Measurements from ENCODE around the gene KRTAP5-6. TPM values are rescaled to one million over a fixed set of nuclear protein-coding genes. Genes with fewer than 3 reads are reported as not detected.

Gene KRTAP5-6
- total RNA-seq, 1 donor from 2014 or later: not detected

DNA sequence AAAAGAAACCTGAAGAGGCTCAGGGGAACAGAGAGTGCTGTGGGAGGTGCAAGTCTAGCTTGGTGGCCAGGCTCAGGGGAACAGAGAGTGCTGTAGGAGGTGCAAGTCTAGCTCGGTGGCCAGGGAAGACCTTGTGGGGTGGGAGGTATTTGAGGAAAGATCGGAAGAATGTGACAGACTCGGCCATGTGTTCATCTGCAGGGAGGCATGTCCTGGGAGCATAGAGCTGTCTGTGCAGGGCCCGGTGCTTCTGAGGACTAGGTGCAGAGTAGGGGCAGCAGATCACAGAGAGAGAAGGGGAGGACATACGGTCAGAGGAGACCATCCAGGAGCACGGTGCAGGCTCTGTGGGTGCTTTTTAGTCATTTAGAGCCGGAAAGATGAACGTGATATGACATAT lies 42.6 kb downstream of the KRTAP5-6 start:
- Histone ChIP-seq H3K27ac (no peak overlapping the region), H3K9me3 (peaks cover 5% of the 10 kb centered on the region), H3K4me3 (no peak overlapping the region), H3K36me3 (no peaks in the 10 kb centered on the region), H3K4me1 (no peaks in the 10 kb centered on the region), H3K27me3 (no peaks in the 10 kb centered on the region)
- DNase-seq (ENCODE audit: extremely low spot score in 2 of 2): no peak
- no peak for TF ChIP-seq POLR2A (IDR thresholded peaks at IDR 0.05)
- TF ChIP-seq, protein P1, sequence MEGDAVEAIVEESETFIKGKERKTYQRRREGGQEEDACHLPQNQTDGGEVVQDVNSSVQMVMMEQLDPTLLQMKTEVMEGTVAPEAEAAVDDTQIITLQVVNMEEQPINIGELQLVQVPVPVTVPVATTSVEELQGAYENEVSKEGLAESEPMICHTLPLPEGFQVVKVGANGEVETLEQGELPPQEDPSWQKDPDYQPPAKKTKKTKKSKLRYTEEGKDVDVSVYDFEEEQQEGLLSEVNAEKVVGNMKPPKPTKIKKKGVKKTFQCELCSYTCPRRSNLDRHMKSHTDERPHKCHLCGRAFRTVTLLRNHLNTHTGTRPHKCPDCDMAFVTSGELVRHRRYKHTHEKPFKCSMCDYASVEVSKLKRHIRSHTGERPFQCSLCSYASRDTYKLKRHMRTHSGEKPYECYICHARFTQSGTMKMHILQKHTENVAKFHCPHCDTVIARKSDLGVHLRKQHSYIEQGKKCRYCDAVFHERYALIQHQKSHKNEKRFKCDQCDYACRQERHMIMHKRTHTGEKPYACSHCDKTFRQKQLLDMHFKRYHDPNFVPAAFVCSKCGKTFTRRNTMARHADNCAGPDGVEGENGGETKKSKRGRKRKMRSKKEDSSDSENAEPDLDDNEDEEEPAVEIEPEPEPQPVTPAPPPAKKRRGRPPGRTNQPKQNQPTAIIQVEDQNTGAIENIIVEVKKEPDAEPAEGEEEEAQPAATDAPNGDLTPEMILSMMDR (IDR thresholded peaks at IDR 0.05): no peak
- TF ChIP-seq POLR2AphosphoS5 (IDR thresholded peaks at IDR 0.05; ENCODE audit: insufficient read depth in 1 of 2, low read depth in 1 of 2): no peak
- intact Hi-C loops (cut with DNase I): no loop called here

DNA sequence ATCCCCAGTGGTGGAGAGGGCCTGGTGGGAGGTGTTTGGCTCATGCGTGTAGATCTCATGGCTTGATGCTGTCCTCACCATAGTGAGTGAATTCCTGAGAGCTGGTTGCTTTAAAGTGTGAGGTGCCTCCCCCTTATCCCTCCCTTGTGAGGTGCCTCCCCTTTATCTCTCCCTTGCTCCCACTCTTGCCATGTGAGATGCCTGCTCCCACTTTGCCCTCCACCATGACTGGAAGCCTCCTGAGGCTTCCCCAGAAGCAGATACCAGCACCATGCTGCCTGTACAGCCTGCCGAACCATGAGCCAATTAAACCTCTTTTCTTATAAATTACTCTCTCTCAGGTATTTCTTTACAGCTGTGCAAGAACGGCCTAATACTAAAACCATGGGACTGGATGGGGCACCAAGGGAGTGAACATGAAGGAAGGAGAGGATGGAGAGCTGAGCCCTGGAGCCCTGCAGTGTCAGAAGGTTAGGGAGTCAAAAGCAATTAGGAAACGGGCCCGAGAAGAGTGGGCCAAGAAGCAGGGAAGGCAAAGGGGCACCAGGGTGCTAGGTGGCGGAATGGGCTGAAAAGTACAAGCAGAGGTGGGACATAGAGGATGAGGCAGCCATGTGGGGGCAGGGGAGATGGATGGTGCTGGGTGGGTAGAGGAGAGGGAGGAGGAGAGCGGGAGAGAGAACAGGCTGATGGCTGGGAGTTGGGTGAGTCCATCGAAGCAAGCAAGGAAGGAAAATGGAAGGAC lies 44.0 kb downstream of the KRTAP5-6 start:
- intact Hi-C loops (cut with DNase I): no loop called here
- no peak for TF ChIP-seq POLR2A (IDR thresholded peaks at IDR 0.05)
- TF ChIP-seq, protein P1 (IDR thresholded peaks at IDR 0.05): no peak
- TF ChIP-seq POLR2AphosphoS5 (IDR thresholded peaks at IDR 0.05; ENCODE audit: insufficient read depth in 1 of 2, low read depth in 1 of 2): no peak
- Histone ChIP-seq H3K27me3 (no peaks in the 10 kb centered on the region), H3K36me3 (no peaks in the 10 kb centered on the region), H3K9me3 (peaks cover 5% of the 10 kb centered on the region), H3K27ac (no peak overlapping the region), H3K4me1 (no peaks in the 10 kb centered on the region), H3K4me3 (no peak overlapping the region)
- no peak for DNase-seq (ENCODE audit: extremely low spot score in 2 of 2)

DNA sequence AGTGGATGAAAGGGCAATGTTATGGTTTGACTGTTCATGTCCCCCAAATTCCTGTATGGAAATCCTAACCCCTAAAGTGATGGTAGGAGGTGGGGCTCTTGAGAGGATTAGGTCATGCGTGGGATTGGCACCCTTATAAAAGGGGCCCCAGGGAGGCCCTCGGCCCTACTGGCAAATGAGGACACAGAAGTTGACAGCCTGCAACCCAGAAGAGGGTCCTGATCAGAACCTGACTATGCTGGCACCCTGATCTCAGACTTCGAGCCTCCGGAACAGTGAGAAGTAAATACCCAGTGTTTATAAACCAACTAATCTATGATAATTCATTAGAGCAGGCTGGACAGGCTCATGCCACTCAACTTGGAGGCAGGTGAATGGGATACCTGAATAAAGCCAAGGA lies 44.7 kb downstream of the KRTAP5-6 start:
- Histone ChIP-seq H3K36me3 (no peaks in the 10 kb centered on the region), H3K9me3 (peaks cover 2% of the 10 kb centered on the region), H3K4me3 (no peak overlapping the region), H3K27ac (no peak overlapping the region), H3K27me3 (no peaks in the 10 kb centered on the region), H3K4me1 (no peaks in the 10 kb centered on the region)
- intact Hi-C loops (cut with DNase I): no loop called here
- TF ChIP-seq POLR2A (IDR thresholded peaks at IDR 0.05) (no peak), POLR2AphosphoS5 (IDR thresholded peaks at IDR 0.05; ENCODE audit: insufficient read depth in 1 of 2, low read depth in 1 of 2) (no peak)
- TF ChIP-seq, protein P1 (IDR thresholded peaks at IDR 0.05): no peak
- no peak for DNase-seq (ENCODE audit: extremely low spot score in 2 of 2)

DNA sequence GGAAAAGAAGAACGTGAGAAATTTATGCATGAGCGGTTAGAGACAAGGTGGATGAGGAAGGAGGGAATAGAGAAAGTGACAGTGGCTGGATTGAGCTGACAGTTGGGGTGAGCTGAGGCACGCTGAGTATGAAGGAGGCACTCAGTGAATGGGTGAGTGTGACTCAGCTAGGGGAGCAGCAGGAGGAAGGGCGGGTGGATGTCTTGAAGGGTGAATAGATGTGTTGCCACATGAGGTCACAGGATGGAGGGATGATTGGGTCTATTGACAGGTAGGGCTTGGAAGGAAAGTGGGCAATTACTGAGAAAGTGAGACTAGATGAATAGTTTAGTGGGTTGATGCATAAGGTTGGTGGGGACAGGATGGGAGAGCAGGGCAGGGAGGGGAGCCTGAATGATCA lies 45.4 kb downstream of the KRTAP5-6 start:
- H3K27me3 ChIP-seq: no peaks in the 10 kb centered on the region
- no peak for DNase-seq (ENCODE audit: extremely low spot score in 2 of 2)
- H3K4me3 ChIP-seq: no peak overlapping the region
- H3K4me1 ChIP-seq: no peaks in the 10 kb centered on the region
- no peaks in the 10 kb centered on the region for H3K9me3 ChIP-seq
- TF ChIP-seq, protein P1 (IDR thresholded peaks at IDR 0.05): no peak
- TF ChIP-seq POLR2AphosphoS5 (IDR thresholded peaks at IDR 0.05; ENCODE audit: insufficient read depth in 1 of 2, low read depth in 1 of 2) (no peak), POLR2A (IDR thresholded peaks at IDR 0.05) (no peak)
- intact Hi-C loops (cut with DNase I): no loop called here
- no peak overlapping the region for H3K27ac ChIP-seq
- no peaks in the 10 kb centered on the region for H3K36me3 ChIP-seq

DNA sequence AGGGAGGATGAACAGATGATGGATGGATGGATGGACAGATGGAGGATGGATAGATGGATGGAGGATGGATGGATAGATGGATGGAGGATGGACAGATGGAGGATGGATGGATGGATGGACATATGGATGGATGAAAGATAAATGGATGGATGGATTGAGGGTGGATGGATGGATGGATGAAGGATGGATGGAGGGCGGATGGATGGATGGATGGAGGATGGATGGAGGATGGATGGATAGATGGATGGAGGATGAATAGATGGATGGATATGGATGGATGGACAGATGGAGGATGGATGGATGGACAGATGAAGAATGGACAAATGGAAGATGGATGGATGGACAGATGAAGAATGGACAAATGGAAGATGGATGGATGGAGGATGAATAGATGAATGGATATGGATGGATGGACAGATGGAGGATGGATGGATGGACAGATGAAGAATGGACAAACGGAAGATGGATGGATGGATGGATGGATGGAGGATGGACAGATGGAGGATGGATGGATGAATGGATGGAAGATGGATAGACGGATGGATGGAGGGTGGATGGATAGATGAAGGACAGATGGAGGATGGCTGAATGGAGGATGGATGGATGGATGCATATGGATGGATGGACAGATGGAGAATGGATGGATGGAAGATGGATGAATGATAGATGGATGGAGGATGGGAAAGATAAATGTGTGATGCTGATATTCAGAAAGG lies 46.0 kb downstream of the KRTAP5-6 start:
- TF ChIP-seq, protein P1 (IDR thresholded peaks at IDR 0.05): no peak
- no peak for TF ChIP-seq POLR2A (IDR thresholded peaks at IDR 0.05)
- no peak for TF ChIP-seq POLR2AphosphoS5 (IDR thresholded peaks at IDR 0.05; ENCODE audit: insufficient read depth in 1 of 2, low read depth in 1 of 2)
- H3K27me3 ChIP-seq: no peaks in the 10 kb centered on the region
- no peak overlapping the region for H3K27ac ChIP-seq
- H3K4me1 ChIP-seq: peaks cover 6% of the 10 kb centered on the region
- H3K36me3 ChIP-seq: no peaks in the 10 kb centered on the region
- H3K4me3 ChIP-seq: no peak overlapping the region
- intact Hi-C loops (cut with DNase I): no loop called here
- no peaks in the 10 kb centered on the region for H3K9me3 ChIP-seq
- DNase-seq (ENCODE audit: extremely low spot score in 2 of 2): no peak

Data from vagina (tissue), 2 donors.